GM12801 (cell line): ENCODE measurements around the gene CLRN3.

Source experiments
- TF ChIP-seq, protein P1 (sequence below): IDR thresholded peaks from one replicate; pipeline ENCODE4 v1.5.1; 2011; ENCODE audit warnings: control low read depth; ENCODE audit not compliant: insufficient read length; ENCODE audit errors: extremely low read depth

Gene CLRN3

DNA sequence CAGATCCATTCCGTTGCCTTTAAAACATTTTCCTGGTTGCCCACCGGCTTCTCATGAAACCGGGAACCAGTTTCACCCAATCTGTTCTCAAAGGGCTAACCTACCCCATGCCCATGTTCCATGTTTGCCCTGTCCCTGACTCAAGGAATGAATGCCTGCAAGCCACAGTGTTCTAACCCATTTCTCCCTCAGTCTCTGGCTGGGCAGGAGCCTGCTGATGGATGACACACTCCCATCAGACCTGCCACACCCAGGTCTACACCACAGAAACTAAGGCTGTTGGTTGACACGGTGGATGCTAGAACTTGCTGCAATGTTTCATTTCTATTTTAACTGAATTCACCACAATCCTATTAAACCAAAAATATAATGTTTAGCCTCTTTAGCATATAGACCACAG, 15.6 kb downstream of the CLRN3 start:
- TF ChIP-seq, protein P1, sequence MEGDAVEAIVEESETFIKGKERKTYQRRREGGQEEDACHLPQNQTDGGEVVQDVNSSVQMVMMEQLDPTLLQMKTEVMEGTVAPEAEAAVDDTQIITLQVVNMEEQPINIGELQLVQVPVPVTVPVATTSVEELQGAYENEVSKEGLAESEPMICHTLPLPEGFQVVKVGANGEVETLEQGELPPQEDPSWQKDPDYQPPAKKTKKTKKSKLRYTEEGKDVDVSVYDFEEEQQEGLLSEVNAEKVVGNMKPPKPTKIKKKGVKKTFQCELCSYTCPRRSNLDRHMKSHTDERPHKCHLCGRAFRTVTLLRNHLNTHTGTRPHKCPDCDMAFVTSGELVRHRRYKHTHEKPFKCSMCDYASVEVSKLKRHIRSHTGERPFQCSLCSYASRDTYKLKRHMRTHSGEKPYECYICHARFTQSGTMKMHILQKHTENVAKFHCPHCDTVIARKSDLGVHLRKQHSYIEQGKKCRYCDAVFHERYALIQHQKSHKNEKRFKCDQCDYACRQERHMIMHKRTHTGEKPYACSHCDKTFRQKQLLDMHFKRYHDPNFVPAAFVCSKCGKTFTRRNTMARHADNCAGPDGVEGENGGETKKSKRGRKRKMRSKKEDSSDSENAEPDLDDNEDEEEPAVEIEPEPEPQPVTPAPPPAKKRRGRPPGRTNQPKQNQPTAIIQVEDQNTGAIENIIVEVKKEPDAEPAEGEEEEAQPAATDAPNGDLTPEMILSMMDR = no peak

DNA sequence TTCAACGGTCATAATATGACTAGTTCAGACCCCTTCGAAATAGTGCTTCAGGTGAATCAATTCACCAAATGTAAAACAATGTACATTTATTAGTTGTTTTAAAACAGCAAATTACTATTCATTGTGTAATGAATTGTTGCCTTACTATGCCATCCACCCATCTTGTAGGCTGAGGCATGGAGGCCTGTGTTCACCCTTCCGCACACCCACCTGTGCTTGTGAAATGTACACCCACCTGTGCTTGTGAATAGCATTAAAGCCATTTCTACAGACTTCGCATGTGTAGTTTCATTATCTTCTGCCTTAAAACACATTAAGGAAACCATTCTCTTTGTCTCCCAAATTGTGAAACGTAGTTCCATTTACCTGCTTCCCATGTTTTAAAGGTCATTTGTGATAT, 16.8 kb downstream of the CLRN3 start:
- TF ChIP-seq, protein P1 = no peak

DNA sequence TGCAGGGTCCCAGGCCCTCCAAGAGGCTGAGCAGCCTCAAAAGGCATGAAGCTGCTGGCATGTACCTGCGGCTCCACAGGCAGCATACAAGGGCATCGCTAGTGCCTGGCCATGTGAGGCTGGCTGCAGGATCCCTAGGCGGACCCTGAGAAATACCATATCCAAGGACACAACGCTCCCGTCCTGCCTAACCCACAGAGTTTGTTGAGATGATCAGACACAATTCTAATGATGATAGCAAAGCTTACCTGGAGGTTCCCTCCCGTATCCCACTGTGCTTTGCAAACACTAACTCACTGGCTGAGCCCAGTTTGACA, 17.3 kb downstream of the CLRN3 start:
- TF ChIP-seq, protein P1 = no peak

DNA sequence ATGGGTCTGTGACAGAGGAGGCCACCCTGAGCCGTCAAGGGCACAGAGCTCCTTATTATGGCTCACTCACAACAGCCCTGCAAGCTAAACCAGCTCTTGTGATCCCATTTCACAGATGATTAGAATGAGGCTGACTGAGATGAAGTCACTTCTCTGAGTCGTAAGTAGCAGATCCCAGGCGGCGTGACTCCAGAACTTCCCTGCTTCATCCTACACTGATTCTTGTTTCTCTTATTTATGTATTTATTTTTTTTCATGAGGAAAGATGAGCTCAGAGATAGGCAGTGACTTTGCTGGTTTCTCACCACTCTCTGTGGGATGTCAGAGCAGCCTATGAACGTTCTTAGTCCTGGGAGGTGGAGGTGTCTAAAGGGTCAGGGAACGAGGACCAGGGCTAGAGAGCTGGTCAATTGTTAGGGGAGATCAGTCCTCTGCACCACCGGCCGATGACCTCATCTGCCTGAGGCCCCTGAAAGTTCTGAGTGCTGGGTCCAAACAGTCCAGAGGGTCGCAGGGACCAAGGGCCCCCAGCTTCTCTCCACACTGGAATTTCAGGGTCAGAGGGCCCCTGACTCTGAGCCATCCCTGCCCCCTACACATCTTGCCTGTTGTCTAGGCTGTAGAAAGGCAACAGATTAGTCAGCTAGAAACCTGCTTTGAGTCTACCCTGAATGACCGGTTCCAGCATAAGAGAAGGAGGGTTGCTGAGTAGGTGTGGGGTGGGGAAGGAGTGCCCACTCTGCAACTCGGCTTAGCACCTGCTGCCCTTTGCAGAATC, 17.9 kb downstream of the CLRN3 start:
- TF ChIP-seq, protein P1 = no peak

DNA sequence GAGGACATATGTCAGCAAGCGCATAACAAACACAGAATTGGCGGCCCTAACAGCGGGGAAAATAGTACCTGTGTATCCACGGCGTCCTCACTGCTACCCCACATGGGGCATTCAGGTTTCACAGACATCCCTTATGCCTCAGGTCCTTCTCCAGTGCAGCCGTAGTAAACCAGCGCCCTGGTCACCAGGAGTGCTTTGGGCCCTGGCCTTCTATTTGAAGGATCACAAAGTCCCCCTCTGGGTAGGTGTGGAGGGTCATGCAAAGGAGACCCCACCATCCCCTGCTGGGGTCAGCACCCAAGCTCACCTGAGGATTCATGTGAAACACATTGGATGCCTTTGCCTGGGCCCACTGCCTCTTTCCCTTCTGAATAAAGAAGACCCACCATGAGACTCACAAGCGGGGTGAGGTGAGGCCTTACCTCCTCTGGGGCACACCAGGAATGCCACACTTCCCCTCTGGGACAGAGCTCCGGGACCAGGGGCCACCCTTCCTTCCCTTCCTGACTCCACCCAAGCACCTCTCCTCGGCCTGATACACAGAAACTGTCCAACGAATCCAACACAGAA, 18.8 kb downstream of the CLRN3 start:
- TF ChIP-seq, protein P1 = no peak

DNA sequence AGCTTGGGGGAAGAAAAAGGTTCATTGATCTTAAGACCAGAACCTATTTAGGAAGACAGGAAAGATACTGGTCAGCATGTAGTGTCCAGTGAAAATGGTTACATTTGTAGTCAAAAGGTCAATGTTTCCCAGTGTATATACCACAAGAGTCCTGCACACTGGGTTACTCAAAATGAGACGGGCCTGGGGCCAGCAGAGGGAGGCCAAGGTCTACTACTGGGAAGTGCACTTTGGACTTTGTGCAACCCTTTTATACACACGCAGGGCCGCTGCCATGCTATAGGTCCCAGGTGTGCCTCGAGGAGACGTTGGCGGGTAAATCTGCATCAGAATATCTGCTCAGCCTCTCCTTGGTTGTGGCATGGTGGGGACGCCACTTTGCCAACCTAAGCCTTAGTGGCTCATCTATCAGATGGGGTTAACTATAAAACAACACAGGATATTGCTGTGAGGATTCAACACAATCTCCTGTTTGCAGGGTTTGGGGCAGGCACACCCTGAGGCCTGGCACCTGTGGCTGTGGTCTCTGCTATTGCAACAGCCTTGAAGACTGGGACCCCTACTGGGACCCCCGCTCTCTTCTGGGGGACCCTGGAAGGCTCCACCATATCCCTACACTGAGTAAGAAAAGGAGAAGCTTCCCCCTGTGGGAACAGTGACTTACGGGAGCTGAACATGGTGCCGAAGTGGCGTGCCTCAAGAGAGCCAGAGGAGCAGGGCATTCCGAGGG, 19.7 kb downstream of the CLRN3 start:
- TF ChIP-seq, protein P1 = no peak

DNA sequence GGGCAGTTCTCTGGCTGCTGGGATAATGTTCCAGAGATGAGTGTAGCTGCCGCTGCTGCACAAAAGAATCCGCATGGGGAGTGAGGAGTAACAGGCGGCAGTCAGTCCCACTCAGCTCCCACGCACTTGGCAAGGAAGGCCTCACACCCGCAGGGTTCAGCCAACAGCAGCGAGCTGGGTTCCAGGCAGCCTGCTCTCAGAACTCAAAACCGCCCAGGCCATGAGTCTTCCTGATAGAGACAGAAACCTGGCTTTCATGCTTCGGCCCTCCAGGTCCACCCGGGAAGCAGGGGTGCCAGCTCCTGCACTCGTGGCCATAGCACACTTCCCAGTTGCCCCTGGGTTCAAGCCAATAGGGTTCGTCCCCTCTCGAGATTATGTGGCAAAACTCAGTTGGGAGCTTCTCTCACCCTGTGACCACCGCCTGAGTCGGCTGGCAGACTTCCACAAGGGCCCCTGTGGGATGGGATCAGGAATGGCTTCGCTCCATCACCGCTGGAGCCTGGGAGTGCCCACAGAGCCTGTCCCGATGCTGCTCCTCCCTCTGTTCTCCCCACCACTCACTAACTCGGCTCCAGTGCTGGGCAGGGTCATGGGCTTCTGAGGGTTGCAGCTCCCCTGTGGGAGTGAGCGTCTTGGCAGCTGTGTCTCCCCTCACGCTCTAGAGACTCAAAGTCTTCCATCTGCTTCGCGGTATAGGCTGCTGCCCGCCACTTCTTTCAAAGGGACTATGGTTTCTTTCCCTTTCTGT, 20.6 kb downstream of the CLRN3 start:
- TF ChIP-seq, protein P1 = no peak
